GM19324 (cell line): Measurements from ENCODE around the gene SH3BGRL3.
"Not testable (repeated sequence)": the region's sequence is repeated elsewhere in the genome, so short reads cannot be mapped to it uniquely, and the experiment has no call there.

Source experiments
- ATAC-seq: cut with Tn5 transposase; IDR thresholded peaks from one replicate; pipeline ENCODE4 v1.9.1; 2021; ENCODE audit warnings: mild to moderate bottlenecking, moderate library complexity; ENCODE audit not compliant: unreplicated experiment, low FRiP score

SH3BGRL3 gene

GRCh38 chr1:26314501-26314900 lies 34.6 kb downstream of the SH3BGRL3 start:
- no peak for ATAC-seq

DNA sequence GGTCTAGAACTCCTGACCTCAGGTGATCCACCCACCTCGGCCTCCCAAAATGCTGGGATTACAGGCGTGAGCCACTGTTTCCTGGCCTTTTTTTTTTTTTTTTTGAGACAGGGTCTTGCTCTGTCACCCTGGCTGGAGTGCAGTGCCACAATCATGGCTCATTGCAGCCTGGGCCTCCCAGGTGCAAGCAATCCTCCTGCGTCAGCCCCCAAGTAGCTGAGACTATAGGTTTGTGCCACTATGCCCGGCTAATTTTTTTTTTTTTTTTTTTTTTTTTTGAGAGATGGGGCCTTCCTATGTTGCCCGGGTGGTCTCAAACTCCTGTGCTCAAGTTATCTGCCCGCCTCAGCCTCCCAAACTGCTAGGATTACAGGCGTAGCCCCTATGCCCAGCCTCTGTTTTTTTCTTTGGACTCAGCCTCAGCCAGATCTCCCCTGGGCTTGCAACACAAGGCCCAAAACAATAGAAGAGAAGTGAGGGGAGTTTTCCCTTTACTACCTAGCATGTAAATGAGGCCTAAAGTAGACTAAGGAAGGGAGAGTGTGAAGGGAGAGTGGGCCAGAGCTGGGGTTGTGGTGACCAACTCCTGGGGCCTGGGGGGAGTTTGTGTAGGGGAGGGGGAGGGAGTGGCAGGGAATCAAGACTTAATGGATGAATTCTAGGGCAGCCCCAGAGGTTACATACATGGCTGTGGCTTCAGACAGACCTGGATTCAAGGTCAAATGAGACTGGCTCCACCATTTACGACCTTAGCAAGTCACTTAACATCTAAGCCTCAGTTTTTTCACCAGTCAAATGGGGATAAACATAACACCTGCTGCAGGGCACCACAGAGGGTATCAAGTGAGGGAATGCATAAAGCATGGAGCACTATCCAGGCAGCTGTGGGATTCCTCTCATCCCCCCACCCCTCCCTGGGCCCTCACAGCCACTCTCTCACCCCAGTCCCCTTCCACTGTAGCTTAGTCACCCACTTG lies 36.3 kb downstream of the SH3BGRL3 start:
- no peak for ATAC-seq

DNA sequence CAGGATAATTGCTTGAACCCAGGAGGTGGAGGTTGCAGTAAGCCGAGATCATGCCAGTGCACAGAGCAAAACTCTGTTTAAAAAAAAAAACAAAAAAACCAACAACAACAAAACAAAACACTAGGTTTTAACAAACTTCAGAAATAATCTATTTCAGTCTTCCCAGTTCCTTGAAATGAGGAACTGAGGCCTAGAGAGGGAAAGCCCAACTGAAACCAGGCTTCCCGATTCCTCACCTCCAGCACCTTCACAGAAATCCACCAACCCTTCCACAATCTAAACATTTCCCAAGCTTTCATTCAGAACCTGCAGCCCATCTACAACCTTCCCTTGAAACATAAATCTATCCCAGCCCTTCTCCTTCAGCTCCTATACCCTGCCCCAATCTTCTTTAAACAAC lies 37.3 kb downstream of the SH3BGRL3 start:
- ATAC-seq: no peak

- no peak for ATAC-seq
Observed at GRCh38 chr1:26317612-26318337, 37.9 kb downstream of the SH3BGRL3 start, which contains the start of gene CD52. Gene CD52, plus strand, starts transcription at chr1:26317958. Its CDS starts 60 bp downstream, at chr1:26318018.

DNA sequence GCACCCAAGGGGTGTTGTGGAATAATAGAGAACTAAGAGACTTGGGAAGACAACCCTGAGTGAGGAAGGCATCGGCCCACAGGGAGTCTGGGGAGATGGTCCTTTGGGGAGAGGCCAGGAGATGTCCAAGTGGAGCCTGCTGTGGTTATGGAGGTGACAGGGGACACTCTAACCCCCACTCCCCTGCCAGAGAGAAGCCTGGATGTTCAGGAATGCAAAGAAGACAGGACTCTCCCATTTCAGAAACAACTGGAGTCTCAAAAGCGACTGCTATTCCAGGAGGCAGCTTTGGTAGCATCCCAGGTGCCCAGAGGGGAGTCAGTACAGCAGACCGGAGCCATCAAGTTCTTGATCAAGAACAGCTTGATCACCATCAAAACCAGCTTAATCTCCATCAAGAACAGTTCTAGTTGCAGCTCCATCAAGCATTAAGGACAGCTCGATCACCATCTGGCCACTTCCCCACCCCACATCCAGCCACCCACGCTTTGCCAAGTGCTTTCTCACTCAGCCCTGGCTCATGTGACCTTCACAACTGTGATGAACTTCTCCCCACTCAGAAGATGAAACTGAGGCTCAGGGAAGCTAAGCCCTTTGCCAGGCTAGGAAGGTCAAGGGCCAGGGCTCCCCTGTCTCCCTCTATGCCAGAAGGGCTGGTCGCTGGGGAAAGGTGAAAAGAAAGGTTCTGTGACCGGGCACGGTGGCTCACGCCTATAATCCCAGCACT lies 38.6 kb downstream of the SH3BGRL3 start:
- ATAC-seq: no peak

DNA sequence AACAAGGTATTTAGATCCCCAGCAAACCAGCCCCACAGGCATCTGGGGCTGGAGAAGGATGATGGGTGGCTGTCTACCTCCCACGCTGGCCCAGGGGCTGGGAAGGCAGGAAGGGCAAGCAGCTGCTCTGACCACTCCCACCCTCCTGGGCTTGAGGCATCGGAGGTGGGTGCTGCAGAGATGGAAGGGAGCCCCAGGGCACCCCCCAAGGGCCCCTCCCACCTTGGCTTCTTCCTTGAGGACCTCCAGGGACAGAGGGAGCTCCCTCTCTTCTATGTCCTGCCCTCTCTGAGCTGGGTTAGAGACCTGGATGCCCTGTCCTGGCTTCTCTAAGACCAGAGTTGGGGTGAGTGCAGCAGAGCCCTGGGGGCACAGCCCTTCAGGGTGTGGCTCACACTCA lies 41.0 kb downstream of the SH3BGRL3 start:
- no peak for ATAC-seq

- no peak for ATAC-seq
Observed at GRCh38 chr1:26321315-26322041, 41.6 kb downstream of the SH3BGRL3 start.

- no peak for ATAC-seq
Observed at GRCh38 chr1:26322042-26322331, 42.1 kb downstream of the SH3BGRL3 start.

DNA sequence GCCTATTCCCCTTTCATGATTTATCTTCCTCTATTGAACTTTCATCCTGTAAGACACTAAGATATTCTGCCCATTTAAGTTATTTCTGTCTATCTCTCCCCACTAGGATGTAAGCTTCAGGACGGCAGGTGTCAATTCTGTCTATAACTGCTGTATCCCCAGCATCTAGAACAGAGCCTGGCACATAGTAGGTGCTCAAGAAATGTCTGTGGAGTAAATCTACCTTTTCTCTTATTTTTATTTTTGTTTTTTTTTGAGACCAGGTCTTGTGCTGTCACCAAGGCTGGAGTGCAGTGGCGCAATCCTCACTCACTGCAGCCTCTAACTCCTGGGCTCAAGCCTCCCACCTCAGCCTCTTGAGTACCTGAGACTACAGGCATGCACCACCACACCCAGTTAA lies 43.5 kb downstream of the SH3BGRL3 start:
- ATAC-seq: no peak

GRCh38 chr1:26324550-26324949 lies 44.7 kb downstream of the SH3BGRL3 start:
- no peak for ATAC-seq

DNA sequence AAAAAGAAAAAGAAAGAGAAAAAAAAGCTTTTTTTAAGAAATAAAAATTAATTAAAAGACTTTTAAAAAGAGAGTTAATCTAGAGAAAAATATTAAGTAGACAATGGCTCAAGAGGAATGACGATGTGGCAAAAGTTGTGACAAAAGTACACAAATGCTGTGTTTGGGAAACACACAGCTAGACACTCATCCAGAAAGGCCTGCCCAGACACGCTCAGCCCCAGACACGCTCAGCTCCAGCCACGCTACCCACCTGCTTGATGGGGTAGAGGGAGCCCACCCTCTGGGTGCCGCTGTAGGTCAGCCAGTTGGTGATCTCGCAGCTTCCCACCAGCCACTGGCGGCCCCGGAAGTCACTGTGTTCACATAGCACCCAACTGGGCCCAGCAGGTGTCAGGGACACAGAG lies 48.1 kb downstream of the SH3BGRL3 start:
- ATAC-seq: no peak

GRCh38 chr1:26328597-26328996 lies 48.7 kb downstream of the SH3BGRL3 start:
- no peak for ATAC-seq

DNA sequence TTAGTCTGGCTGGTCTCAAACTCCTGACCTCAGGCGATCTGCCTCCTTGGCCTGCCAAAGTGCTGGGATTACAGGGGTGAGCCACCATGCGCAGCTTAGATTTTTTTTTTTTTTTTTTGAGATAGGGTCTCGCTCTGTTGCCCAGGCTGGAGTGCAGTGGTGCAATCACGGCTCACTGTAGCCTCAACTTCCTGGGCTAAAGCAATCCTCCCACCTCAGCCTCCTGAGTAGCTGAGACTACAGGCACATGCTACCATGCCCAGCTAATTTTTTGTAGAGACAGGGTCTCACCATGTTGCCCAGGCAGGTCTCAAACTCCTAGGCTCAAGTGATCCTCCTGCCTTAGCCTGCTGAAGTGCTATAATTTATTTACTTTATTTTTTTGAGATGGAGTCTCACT lies 49.5 kb downstream of the SH3BGRL3 start:
- not testable (repeated sequence) for ATAC-seq

- ATAC-seq: no peak
Observed at GRCh38 chr1:26330276-26330675, 50.4 kb downstream of the SH3BGRL3 start.
